Measurements from ENCODE around the gene UBA7.

DNA sequence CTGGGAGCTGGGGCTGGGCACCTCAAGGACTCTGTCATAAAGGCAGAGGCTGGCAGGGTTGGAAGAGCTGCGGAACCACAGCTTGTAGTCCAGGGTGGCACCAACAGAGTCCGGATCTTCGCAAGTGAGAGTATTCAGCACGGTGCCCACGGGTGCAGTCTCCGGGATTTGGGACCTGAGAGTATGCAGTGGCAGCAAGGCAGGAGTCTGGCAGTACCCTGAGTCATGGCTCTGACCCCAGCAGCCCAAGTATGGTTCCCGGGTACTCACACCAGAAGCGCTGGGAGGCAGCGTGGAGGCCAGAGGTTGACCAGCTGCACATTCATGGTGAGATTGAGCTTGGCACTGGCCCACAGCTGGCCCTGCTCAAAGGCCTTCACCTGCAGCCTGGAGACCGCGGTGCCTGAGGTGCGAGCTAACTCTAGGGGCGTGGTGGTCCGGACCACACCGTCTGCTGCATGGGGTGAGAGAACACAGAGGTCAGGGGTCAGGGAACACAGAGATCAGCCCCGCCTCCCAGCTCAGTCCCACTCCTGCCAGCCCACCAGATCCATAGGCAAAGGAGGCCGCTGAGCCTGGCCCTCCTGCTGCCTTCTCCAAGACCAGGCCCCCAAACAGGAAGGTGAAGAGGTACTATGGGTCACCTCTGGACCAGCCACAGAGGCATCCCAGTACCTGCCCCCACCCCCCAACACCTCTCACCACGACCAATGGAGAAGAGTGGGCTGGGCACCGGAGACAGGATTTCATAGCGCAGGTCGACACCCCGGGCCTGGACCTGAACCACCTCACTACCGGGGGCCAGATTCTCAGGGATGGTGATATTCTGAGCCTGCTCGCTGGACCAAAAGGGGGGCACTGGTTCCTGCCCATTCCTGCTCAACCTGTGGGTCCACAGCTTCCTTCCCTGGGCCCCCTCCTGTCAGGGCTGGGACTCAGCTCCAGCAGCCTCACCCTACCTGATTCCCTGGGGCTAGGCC is 18.5 kb downstream of the UBA7 start:
- TF ChIP-seq, protein P1, sequence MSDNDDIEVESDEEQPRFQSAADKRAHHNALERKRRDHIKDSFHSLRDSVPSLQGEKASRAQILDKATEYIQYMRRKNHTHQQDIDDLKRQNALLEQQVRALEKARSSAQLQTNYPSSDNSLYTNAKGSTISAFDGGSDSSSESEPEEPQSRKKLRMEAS (IDR thresholded peaks at IDR 0.05) = no peak
- TF ChIP-seq FOXM1 (IDR thresholded peaks at IDR 0.05; ENCODE audit: borderline replicate concordance, low read depth) (no peak), CEBPB (IDR thresholded peaks at IDR 0.05) (no peak), YY1 (IDR thresholded peaks at IDR 0.05; ENCODE audit: low read depth) (no peak), TCF12 (IDR thresholded peaks at IDR 0.05; ENCODE audit: low read depth) (no peak), TAF1 (IDR thresholded peaks at IDR 0.05; ENCODE audit: low read depth) (no peak), USF1 (IDR thresholded peaks at IDR 0.05) (no peak), RAD21 (IDR thresholded peaks at IDR 0.05; ENCODE audit: low read depth) (no peak), EGR1 (IDR thresholded peaks at IDR 0.05) (no peak), EP300 (IDR thresholded peaks at IDR 0.05; ENCODE audit: borderline replicate concordance) (no peak), REST (IDR thresholded peaks at IDR 0.05; ENCODE audit: low read depth) (no peak), NFIC (IDR thresholded peaks at IDR 0.05) (no peak), TEAD4 (IDR thresholded peaks at IDR 0.05) (no peak), CREB1 (IDR thresholded peaks at IDR 0.05; ENCODE audit: low read depth) (no peak)

All from Ishikawa (cell line).